Stimulated activated CD8-positive, alpha-beta memory T cell treated with anti-CD3 and anti-CD28 coated beads, Interleukin-4, amount 100 ng/mL, for 48 hours (primary cell): ENCODE data around the gene MTX2.

Experiments
- DNase-seq: peaks from one replicate; pipeline ENCODE4 v3.0.0-alpha.2; 2020

The MTX2 gene

GRCh38 chr2:176380341-176380740, 111.1 kb downstream of the MTX2 start:
- DNase-seq: no peak

- DNase-seq: no peak
Observed at GRCh38 chr2:176383100-176383499, 113.9 kb downstream of the MTX2 start.

- DNase-seq: no peak
Observed at GRCh38 chr2:176383836-176384442, 114.7 kb downstream of the MTX2 start.

- DNase-seq: no peak
Observed at GRCh38 chr2:176385219-176385759, 116.0 kb downstream of the MTX2 start.

- no peak for DNase-seq
Observed at GRCh38 chr2:176385838-176386237, 116.6 kb downstream of the MTX2 start.
